ENCODE results near the gene WDR86. TPM values are rescaled to one million over a fixed set of nuclear protein-coding genes. Genes with fewer than 3 reads are reported as not detected.

WDR86 gene
- total RNA-seq, 1 donor from 2014 or later, result 0.48 TPM

DNA sequence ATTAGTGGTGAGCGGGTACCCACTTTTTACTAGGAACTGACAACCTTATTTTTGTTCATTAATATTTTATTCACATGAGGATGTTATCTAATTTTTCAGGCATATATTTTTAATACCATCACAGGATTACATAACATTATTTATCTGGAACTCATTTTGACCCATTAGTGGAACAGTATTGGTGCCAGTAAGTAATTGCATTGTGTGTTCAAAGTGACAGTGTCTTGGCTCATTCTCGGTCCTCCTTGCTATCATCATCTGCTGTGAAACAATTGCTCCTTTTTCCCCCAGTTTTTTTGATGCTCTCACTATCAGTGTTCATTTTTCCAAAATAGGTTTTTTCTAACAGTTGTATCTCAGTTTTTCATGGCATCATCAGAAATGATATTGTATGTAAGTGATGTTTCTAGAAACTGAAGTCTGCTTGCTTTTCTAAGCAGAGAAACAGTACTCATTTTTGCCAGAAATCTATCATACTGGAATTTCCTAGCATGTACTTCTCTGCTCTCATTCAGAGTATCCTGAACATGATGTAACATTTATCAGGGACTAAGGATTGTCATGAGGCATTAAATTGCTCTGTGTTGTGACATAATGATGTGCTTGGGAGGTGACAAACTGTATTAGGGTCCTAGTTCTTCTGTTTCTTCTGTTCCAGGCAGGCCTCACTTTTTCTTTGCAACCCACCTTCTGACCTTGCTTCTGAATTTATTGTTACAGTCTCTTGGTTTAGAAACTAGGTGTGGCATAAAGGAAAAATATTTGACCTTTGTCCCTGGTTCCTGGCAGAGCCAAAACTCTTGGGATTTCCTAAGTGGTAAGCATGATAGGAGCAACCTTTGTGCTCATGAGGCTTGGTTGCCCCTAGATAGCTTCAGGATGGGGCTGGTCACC lies 64.0 kb downstream of the WDR86 start:
- intact Hi-C loops (cut with DNase I), result no loop called here
- no peak for DNase-seq
- ATAC-seq (ENCODE audit: poor library complexity), result no peak

- intact Hi-C loops (cut with DNase I), result no loop called here
- DNase-seq (no peak), ATAC-seq (ENCODE audit: poor library complexity) (no peak)
These were observed 66.3 kb downstream of the WDR86 start for GRCh38 chr7:151343516-151343915.

DNA sequence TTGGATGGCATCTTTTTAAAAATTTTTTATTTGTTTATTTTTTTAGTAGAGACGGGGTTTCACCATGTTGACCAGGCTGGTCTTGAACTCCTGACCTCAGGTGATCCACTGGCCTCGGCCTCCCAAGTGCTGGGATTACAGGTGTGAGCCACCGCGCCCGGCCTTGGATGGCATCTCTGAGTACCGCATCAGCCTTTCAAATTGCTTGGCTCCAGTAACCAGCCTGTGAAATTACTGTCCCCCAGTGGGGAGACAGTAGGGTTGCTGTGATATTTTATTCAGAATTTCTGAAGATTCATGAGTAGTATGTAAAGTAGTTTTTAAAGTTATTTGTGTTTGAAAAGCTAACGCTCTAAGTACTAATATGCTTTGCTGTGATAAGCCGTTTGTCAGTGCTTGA lies 67.0 kb downstream of the WDR86 start:
- ATAC-seq (ENCODE audit: poor library complexity), result no peak
- intact Hi-C loops (cut with DNase I), result no loop called here
- no peak for DNase-seq

GRCh38 chr7:151342102-151342646 lies 67.7 kb downstream of the WDR86 start:
- no peak for ATAC-seq (ENCODE audit: poor library complexity)
- intact Hi-C loops (cut with DNase I), result no loop called here
- no peak for DNase-seq

DNA sequence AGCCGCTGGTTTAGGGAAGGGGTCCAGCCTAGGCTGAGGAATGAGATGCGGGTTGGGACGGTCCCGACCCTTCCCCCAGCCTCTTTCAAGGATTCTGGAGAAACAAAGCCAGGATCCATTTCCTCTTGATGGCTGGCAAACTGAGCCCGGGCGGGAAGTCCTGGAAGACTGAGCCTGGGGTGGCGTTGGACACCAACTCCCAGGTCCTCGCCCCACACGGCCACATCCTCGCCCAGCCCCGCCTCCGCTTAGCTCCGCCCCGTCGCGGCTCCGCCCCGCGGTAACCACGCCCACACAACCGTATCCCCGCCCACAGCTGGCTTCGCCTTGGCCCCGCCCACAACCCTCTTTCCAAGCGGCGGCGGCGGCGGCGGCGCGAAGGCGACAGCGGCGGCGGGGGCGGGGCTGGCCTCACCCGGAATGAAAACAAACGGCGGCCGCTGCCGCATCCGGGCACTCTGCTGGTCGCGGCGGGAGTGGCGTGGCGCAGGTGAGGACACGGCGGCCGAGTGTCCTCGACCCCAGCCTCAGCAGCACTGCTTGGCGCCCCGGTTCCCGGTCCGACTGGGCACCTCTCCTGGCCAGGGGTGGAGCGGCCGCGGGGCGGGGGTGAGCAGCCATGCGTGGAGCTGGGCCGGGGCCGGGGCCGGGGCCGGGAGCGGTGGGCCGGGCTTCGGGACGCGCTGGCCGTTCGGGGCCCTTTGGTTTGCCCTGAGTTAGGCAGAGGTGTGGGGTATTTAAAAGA lies 68.3 kb downstream of the WDR86 start, which contains the start of gene NUB1:
Gene NUB1, plus strand, starts transcription at position 456 of the 745 bp plus-strand sequence. CDS start 3,538 bp downstream, outside the sequence.
- peak; percentile 100 for ATAC-seq (ENCODE audit: poor library complexity)
- DNase-seq, result peak; percentile 96
- intact Hi-C loops (cut with DNase I), result no loop called here

DNA sequence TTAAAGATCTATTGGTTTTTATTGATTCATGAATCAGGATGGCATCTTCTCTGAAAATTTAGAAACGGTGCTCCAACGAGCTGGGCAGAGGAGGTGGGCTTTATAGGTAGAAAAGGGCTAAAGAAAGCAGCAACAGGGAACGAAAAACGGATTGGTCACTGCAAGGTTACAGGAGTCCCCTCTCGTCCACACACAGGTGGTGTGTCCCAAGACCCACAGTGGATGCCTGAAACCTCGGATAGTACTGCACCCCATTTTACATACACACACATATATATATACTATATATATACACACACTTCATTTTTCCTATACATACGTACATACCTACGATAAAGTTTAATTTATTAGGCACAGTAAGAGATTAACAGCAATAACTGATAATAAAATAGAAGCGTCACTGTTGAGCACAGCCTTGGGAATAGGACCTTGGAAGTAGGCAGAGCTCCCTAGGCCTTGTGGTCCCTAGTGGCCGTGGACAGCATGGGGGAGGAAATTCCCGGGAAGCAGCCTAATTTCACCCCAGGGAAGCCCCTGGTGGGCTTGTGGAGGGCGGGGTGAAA lies 69.0 kb downstream of the WDR86 start:
- intact Hi-C loops (cut with DNase I), result no loop called here
- DNase-seq, result no peak
- peak; percentile 7 for ATAC-seq (ENCODE audit: poor library complexity)

GRCh38 chr7:151339651-151340382 lies 70.0 kb downstream of the WDR86 start:
- DNase-seq (no peak), ATAC-seq (ENCODE audit: poor library complexity) (no peak)
- intact Hi-C loops (cut with DNase I), result no loop called here

DNA sequence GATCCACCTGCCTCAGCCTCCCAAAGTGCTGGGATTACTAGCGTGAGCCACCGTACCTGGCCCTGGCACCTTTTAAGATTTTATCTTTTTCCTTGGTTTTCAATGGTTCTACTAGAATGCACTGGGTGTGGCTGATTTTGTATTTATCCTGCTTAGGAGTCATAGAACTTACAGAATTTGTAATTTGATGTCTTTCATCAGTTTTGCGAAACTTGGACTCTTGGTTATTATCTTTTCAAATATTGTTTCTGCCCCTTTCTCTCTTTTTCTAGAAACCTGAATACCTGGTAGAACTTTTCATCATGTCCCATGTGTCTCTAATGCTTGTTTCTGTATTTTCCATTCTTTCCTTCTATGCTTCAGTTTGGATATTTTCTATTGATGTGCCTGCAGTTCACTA lies 71.0 kb downstream of the WDR86 start:
- intact Hi-C loops (cut with DNase I), result no loop called here
- DNase-seq, result no peak

DNA sequence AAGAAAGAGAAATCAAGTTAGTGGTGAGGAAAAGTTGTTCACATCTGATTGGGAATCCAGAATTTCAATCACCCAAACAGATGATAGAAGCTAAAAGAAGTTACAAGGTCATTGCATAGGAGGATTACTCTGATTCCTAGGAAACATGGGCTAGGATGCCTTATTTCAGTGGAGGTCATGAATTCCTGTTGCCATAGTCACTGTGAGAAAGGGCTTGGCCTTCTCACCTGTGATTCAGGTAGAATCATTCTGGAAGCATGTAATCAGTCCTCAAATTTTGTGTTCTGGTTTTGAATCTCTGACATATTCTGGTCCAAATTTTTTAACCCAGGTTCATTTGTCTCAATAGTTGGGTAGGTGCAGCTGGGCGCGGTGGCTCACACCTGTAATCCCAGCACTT lies 72.5 kb downstream of the WDR86 start:
- ATAC-seq (ENCODE audit: poor library complexity), result no peak
- intact Hi-C loops (cut with DNase I), result no loop called here
- no peak for DNase-seq

More for the DNA sequence above, 71.0 kb downstream of the WDR86 start:
- ATAC-seq (ENCODE audit: poor library complexity), result no peak

DNA sequence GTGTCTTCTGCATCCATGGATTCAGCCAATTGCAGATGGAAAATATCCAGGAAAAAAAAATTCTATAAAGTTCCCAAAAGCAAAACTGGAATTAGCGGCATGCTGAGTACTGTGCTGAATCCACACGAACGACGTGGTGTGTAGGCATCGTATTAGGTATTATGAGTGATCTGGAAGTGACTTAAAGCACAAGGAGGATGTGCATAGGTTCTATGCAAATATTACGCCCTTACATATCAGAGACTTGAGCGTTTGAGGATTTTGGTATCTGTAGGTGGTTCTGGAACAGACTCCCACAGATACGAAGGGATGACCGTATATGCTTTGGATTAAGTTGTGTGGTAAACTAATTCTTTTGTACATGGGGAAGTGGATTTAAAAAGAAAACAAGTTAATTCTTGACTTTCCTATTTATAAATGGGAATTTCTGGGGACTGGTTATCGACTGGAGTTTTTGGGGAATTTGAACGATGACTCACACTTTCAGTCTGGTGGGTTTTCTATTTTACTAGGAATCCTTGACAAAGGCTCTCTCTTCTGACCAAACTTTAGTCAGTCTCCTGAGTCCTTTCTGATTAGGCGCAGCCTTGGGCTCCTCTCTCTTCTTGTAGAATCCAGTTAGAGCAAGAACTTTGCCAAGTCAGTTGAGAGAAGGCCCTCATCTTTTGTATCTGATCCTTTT lies 73.7 kb downstream of the WDR86 start:
- intact Hi-C loops (cut with DNase I), result no loop called here
- no peak for DNase-seq
- ATAC-seq (ENCODE audit: poor library complexity), result no peak

- DNase-seq, result no peak
- no peak for ATAC-seq (ENCODE audit: poor library complexity)
These were observed 75.2 kb downstream of the WDR86 start for GRCh38 chr7:151334628-151335027.

More at GRCh38 chr7:151334628-151335027, 75.2 kb downstream of the WDR86 start:
- intact Hi-C loops (cut with DNase I), result no loop called here

Small RNAs within 50 kb of the gene (microRNA-seq; reads per million reads assigned to microRNA genes)
- gene MIR3907, result not detected

Other genes starting within 250 kb of the WDR86 start
- 2.7 TPM for gene GBX1, start 242.3 kb downstream of the WDR86 start, total RNA-seq
- gene ASB10, start 222.8 kb downstream of the WDR86 start, total RNA-seq, result 42.6 TPM
- not detected for gene H2BK1, start 199.6 kb downstream of the WDR86 start, total RNA-seq
- gene ABCF2, start 182.8 kb downstream of the WDR86 start, total RNA-seq, result 23.9 TPM
- 10.5 TPM for gene CHPF2, start 177.6 kb downstream of the WDR86 start, total RNA-seq
- gene SMARCD3, start 161.3 kb downstream of the WDR86 start, total RNA-seq, result 131 TPM
- gene NUB1, start 68.2 kb downstream of the WDR86 start, total RNA-seq, result 30.8 TPM
- 0.43 TPM for gene CRYGN, start 30.1 kb upstream of the WDR86 start, total RNA-seq
- 119 TPM for gene RHEB, start 109.9 kb upstream of the WDR86 start, total RNA-seq

Data from Right ventricle myocardium superior (tissue), 1 donor.